ENCODE measurements around the gene NPM1. TPM values are rescaled to one million over a fixed set of nuclear protein-coding genes. Genes with fewer than 3 reads are reported as not detected.
"Not testable (repeated sequence)": the region's sequence is repeated elsewhere in the genome, so short reads cannot be mapped to it uniquely, and the experiment has no call there.

The NPM1 gene
- total RNA-seq, 4 donors from 2014 or later, result 435 to 1,440 (median 518) TPM

DNA sequence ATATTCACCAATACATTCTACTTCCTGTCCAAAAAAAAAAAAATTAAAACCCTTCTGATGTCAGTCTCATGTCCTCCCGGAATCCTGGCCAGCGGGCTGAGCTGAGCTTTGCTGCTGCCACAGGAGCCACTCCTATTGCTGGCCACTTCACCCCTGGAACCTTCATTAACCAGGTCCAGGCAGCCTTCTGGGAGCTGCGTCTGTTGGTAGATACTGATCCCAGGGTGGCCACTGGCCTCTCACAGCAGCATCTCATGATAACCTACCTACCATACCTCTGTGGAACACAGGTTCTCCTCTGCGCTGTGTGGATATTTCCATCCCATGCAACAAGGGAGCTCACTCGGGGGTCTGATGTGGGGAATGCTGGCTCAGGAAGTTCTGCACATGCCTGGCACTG lies 21.0 kb upstream of the NPM1 start:
- no peak for DNase-seq (ENCODE audit: low spot score in 2 of 2)
- TF ChIP-seq POLR2A (IDR thresholded peaks at IDR 0.05), result no peak
- WGBS, 2 donors, result 66 to 79% methylated on average over 5 of the region's 5 CpGs
- H3K4me3 ChIP-seq (ENCODE audit: low read depth, poor library complexity, severe bottlenecking), result no peak overlapping the region
- intact Hi-C loops (cut with DNase I; ENCODE audit: low total_unique reads), result no loop called here

DNA sequence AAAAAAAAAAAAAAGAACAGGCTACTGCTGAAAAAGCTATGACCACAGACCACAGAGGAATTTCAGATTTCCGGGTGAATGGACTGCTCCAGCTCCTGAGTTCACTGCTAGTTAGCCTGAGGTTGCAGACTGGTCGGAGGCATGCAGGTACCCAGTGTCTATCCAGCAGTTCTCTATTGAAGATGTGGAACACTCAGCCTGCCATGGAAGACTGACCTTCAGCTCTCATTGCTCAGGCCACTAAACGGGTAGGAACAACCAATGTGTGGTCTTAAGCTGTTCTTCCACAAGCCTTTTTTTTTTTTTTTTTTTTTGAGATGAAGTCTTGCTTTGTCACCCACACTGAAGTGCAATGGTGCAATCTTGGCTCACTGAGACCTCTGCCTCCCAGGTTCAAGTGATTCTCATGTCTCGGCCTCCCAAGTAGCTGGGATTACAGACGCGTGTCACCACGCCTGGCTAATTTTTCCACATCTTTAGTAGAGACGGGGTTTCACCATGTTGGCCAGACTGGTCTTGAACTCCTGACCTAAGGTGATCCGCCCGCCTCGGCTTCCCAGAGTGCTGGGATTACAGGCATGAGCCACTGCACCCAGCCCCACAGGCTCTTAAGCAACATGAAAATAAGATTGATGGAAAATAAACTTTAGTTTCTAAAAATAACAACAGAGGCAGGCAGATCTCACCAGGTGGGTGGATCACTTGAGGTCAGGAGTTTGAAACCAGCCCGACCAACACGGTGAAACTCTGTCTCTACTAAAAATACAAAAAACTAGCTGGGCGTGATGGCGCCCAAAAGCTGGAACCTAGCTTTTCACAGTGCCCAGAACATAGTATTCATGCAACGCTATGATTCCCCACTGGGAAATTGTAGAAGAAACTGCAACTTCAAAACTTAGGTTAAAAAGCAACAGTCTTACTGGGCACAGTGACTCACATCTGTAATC lies 20.0 kb upstream of the NPM1 start:
- TF ChIP-seq, protein P1, sequence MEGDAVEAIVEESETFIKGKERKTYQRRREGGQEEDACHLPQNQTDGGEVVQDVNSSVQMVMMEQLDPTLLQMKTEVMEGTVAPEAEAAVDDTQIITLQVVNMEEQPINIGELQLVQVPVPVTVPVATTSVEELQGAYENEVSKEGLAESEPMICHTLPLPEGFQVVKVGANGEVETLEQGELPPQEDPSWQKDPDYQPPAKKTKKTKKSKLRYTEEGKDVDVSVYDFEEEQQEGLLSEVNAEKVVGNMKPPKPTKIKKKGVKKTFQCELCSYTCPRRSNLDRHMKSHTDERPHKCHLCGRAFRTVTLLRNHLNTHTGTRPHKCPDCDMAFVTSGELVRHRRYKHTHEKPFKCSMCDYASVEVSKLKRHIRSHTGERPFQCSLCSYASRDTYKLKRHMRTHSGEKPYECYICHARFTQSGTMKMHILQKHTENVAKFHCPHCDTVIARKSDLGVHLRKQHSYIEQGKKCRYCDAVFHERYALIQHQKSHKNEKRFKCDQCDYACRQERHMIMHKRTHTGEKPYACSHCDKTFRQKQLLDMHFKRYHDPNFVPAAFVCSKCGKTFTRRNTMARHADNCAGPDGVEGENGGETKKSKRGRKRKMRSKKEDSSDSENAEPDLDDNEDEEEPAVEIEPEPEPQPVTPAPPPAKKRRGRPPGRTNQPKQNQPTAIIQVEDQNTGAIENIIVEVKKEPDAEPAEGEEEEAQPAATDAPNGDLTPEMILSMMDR (IDR thresholded peaks at IDR 0.05), result no peak
- no peak for TF ChIP-seq POLR2A (IDR thresholded peaks at IDR 0.05)
- WGBS, 2 donors, result 80 to 82% methylated on average over 16 of the region's 16 CpGs
- no peak overlapping the region for H3K4me3 ChIP-seq (ENCODE audit: low read depth, poor library complexity, severe bottlenecking)

DNA sequence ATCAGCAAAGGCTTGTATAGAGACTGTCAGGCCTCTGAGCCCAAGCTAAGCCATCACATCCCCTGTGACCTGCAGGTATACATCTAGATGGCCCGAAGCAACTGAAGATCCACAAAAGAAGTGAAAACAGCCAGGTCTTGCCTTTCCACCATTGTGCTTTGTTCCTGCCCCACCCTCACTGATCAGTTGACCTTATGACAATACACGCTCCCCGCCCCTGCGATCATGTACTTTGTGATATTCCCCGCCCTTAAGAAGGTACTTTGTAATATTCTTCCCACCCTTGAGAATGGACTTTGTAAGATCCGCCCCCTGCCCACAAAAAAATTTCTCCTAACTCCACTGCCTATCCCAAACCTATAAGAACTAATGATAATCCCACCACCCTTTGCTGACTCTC lies 18.6 kb upstream of the NPM1 start:
- TF ChIP-seq, protein P1 (IDR thresholded peaks at IDR 0.05), result no peak
- no peak for TF ChIP-seq POLR2A (IDR thresholded peaks at IDR 0.05)
- DNase-seq (ENCODE audit: low spot score in 2 of 2), result no peak
- intact Hi-C loops (cut with DNase I; ENCODE audit: low total_unique reads), result no loop called here
- 94 to 96% methylated on average over 6 of the region's 6 CpGs for WGBS, 2 donors
- no peak overlapping the region for H3K4me3 ChIP-seq (ENCODE audit: low read depth, poor library complexity, severe bottlenecking)

More for the DNA sequence above, 20.0 kb upstream of the NPM1 start:
- intact Hi-C loops (cut with DNase I; ENCODE audit: low total_unique reads), result no loop called here
- no peak for DNase-seq (ENCODE audit: low spot score in 2 of 2)

DNA sequence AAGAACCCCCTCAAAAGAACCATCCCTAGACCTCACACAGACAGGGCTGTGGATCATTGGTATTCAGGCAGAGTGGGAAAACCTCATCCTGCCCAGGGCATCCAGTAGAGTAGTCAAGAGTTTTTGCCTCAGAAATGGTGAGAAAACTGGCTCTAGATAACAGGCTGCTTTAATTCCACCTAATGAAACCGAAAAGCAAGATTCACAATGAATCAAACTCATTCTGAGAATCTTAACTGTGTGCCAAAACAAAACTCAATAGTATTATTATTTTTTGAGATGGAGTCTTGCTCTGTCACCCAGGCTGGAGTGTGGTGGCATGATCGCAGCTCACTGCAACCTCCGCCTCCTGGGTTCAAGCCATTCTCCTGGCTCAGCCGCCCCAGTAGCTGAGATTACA lies 17.8 kb upstream of the NPM1 start:
- DNase-seq (ENCODE audit: low spot score in 2 of 2), result no peak
- TF ChIP-seq POLR2A (IDR thresholded peaks at IDR 0.05), result no peak
- TF ChIP-seq, protein P1 (IDR thresholded peaks at IDR 0.05), result no peak
- no peak overlapping the region for H3K4me3 ChIP-seq (ENCODE audit: low read depth, poor library complexity, severe bottlenecking)
- intact Hi-C loops (cut with DNase I; ENCODE audit: low total_unique reads), result no loop called here
- WGBS, 2 donors, result 93 to 95% methylated on average over 4 of the region's 4 CpGs

- DNase-seq (ENCODE audit: low spot score in 2 of 2); intact Hi-C loops (cut with DNase I; ENCODE audit: low total_unique reads); H3K4me3 ChIP-seq (ENCODE audit: low read depth, poor library complexity, severe bottlenecking): not testable (repeated sequence)
- 46 to 54% methylated on average over 10 of the region's 10 CpGs for WGBS, 2 donors
Observed at GRCh38 chr5:171370881-171371280, 16.8 kb upstream of the NPM1 start.

DNA sequence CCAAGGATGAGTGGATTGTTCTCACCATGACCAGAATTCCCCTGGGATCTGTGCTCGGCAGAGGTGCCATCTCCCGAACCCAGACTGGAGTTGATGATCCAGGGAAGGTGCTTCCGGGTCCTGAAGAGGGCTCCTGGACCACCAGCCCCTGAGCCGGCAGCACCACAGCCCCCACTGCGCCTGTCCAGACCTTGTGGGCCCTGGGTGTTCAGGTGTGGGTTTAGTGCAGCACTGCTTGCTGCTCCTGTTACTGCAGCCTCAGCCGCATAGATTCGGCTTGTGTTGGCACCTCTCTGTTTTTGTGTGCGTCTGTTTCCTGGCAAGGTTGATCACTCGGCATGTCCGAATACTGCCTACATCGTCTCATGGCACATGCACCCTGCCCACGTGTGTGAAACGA lies 16.3 kb upstream of the NPM1 start:
- intact Hi-C loops (cut with DNase I; ENCODE audit: low total_unique reads), result no loop called here
- TF ChIP-seq, protein P1 (IDR thresholded peaks at IDR 0.05), result no peak
- TF ChIP-seq POLR2A (IDR thresholded peaks at IDR 0.05), result no peak
- 77 to 88% methylated on average over 13 of the region's 13 CpGs for WGBS, 2 donors

More for the DNA sequence above, 16.3 kb upstream of the NPM1 start:
- DNase-seq (ENCODE audit: low spot score in 2 of 2), result no peak
- H3K4me3 ChIP-seq (ENCODE audit: low read depth, poor library complexity, severe bottlenecking), result no peak overlapping the region

Measured in lower leg skin (tissue), 4 donors.